B cell (primary cell): ENCODE results near the gene ST7L. TPM values are rescaled to one million over a fixed set of nuclear protein-coding genes. Genes with fewer than 3 reads are reported as not detected.
A peak's percentile ranks its signal among the peaks of the same experiment; 100 is the strongest.

Experiments
- ATAC-seq: fragments of 200-7000 bp; cut with Tn5 transposase; one replicate; pipeline ENCODE4 v1.10.0; 2021; ENCODE audit warnings: low read depth, mild to moderate bottlenecking, moderate number of reproducible peaks, moderate library complexity
- CTCF ChIA-PET: fragments of 350-600 bp; sonication (Branson Sonifier 250); formaldehyde crosslinking; loops from one replicate; lab custom pipeline; 2021; ENCODE audit warnings: antibody characterized with exemption, inconsistent platforms; lab: Charles Lee
- POLR2A ChIA-PET: fragments of 350-600 bp; sonication (Branson Sonifier 250); formaldehyde crosslinking; loops from one replicate; lab custom pipeline; 2021; ENCODE audit warnings: antibody characterized with exemption; lab: Charles Lee
- DNase-seq: peaks from one replicate; pipeline ENCODE4 v3.0.0; 2013
- H2AFZ ChIP-seq: 2 replicates; pipeline ENCODE4 v1.6.1; 2012; ENCODE audit warnings: mild to moderate bottlenecking, low read depth, low read length; ENCODE audit not compliant: insufficient read depth, poor library complexity, severe bottlenecking
- H3K27ac ChIP-seq, 2 donors: 1 replicate in 1 of 2; 2 replicates in 1 of 2; pipeline ENCODE4 v1.5.1; 2012 to 2013; ENCODE audit warnings: low read length in 2 of 2, mild to moderate bottlenecking in 2 of 2, moderate library complexity in 1 of 2
- H3K27me3 ChIP-seq, 4 experiments: fragments of 200-600 bp in 1 of 4; sonication (generic) in 1 of 4; replicated peaks in 1 of 4; 1 replicate in 2 of 4; 2 replicates in 2 of 4; pipeline versions ENCODE4 v1.6.1 to v1.7.0; 2013 to 2016; ENCODE audit warnings: low read length in 3 of 4, mild to moderate bottlenecking in 2 of 4, mixed read lengths in 1 of 4, moderate library complexity in 1 of 4; ENCODE audit not compliant: insufficient read depth in 4 of 4, control insufficient read depth in 3 of 4; ENCODE audit errors: control extremely low read depth in 1 of 4
- H3K36me3 ChIP-seq, 2 experiments: replicated peaks in 1 of 2; 1 replicate in 1 of 2; 2 replicates in 1 of 2; pipeline versions ENCODE4 v1.6.1 to v1.7.1; 2013; ENCODE audit warnings: low read length in 1 of 2; ENCODE audit not compliant: insufficient read depth in 2 of 2, control insufficient read depth in 1 of 2; ENCODE audit errors: control extremely low read depth in 1 of 2, extremely low read depth in 1 of 2
- H3K4me1 ChIP-seq, 2 donors: fragments of 200-600 bp in 1 of 2; sonication (generic) in 1 of 2; 1 replicate in 1 of 2; 2 replicates in 1 of 2; pipeline versions ENCODE4 v1.5.1 to v1.6.1; 2013 to 2017; ENCODE audit warnings: low read length in 2 of 2; ENCODE audit not compliant: control insufficient read depth in 2 of 2, insufficient read depth in 2 of 2
- H3K4me2 ChIP-seq: replicated peaks from 2 replicates; pipeline ENCODE3; 2012; ENCODE audit warnings: mild to moderate bottlenecking, low read depth, low read length; ENCODE audit not compliant: poor library complexity, severe bottlenecking
- H3K4me3 ChIP-seq, 5 experiments: fragments of 200-600 bp in 1 of 5; sonication (generic) in 1 of 5; 1 replicate in 3 of 5; 2 replicates in 2 of 5; pipeline versions ENCODE4 v1.5.1 to v1.7.0; 2011 to 2016; ENCODE audit warnings: low read length in 4 of 5, mild to moderate bottlenecking in 4 of 5, low read depth in 2 of 5, control low read depth in 1 of 5, moderate library complexity in 1 of 5; ENCODE audit not compliant: insufficient read depth in 1 of 5; ENCODE audit errors: control extremely low read depth in 1 of 5, extremely low read depth in 1 of 5
- H3K79me2 ChIP-seq: fragments of 200-600 bp; sonication (generic); one replicate; pipeline ENCODE4 v1.6.0; 2016; ENCODE audit warnings: low read length; ENCODE audit not compliant: control insufficient read depth, insufficient read depth
- H3K9ac ChIP-seq: fragments of 200-600 bp; sonication (generic); 2 replicates; pipeline ENCODE4 v1.6.1; 2017; ENCODE audit warnings: mild to moderate bottlenecking, low read length, moderate library complexity
- H3K9me3 ChIP-seq, 3 donors: one replicate each; pipeline versions ENCODE4 v1.6.1 to v1.7.1; 2013; ENCODE audit warnings: low read length in 2 of 3; ENCODE audit not compliant: control insufficient read depth in 2 of 3, insufficient read depth in 1 of 3; ENCODE audit errors: control extremely low read depth in 1 of 3
- H4K20me1 ChIP-seq: 2 replicates; pipeline ENCODE4 v1.6.0; 2012; ENCODE audit warnings: mild to moderate bottlenecking, low read length; ENCODE audit not compliant: insufficient read depth, control insufficient read depth, poor library complexity, severe bottlenecking
- H3K27ac Mint-ChIP-seq: one replicate; pipeline ENCODE4 v1.8.0; 2021; ENCODE audit warnings: mixed read lengths
- H3K27me3 Mint-ChIP-seq: one replicate; pipeline ENCODE4 v1.8.0; 2021; ENCODE audit warnings: mixed read lengths
- H3K4me1 Mint-ChIP-seq: one replicate; pipeline ENCODE4 v1.8.0; 2021; ENCODE audit warnings: mixed read lengths
- H3K4me3 Mint-ChIP-seq: one replicate; pipeline ENCODE4 v1.8.0; 2021; ENCODE audit warnings: mixed read lengths
- H3K9me3 Mint-ChIP-seq: one replicate; pipeline ENCODE4 v1.8.0; 2022; ENCODE audit warnings: mixed read lengths; ENCODE audit not compliant: insufficient read depth
- EZH2 ChIP-seq: IDR thresholded peaks from 2 replicates; pipeline ENCODE4 v1.6.1; 2012; ENCODE audit warnings: borderline replicate concordance, low read depth, mild to moderate bottlenecking, moderate library complexity, low read length; ENCODE audit not compliant: insufficient read depth, poor library complexity, severe bottlenecking
- WGBS: methylation state at CpG from one replicate; pipeline ENCODE4 v1.1.5; 2013; ENCODE audit warnings: missing lambda C conversion rate; ENCODE audit not compliant: insufficient coverage; 5-methylcytosine and 5-hydroxymethylcytosine counted together
- intact Hi-C: fragments of 100-400 bp; cut with micrococcal nuclease; formaldehyde crosslinking; loops from one replicate; pipeline ENCODE4 v1.10.0; 2022
- polyA plus RNA-seq: library from polyadenylated mRNA; depleted of rRNA; stranded (reverse); fragments of >200 nt; gene quantifications from 2 replicates; pipeline ENCODE4 v1.2.3, GENCODE V29; 2012
- total RNA-seq, 2 donors: library from RNA; stranded (reverse); fragments of 120-200 nt in 1 of 2; gene quantifications; 1 replicate in 1 of 2; 2 replicates in 1 of 2; pipeline versions ENCODE4 v1.2.3 to v1.2.4, GENCODE V29; 2013 to 2022
- TF ChIP-seq, protein P1 (sequence below): fragments of 200-600 bp; IDR thresholded peaks from one replicate; pipeline ENCODE4 v1.8.0; 2022; ENCODE audit warnings: antibody characterized with exemption, mild to moderate bottlenecking

The ST7L gene
- total and polyA plus RNA-seq, 2 donors (not counting 1 experiment from before 2014, with no cell fraction given) = 13.1 to 16.4 TPM

DNA sequence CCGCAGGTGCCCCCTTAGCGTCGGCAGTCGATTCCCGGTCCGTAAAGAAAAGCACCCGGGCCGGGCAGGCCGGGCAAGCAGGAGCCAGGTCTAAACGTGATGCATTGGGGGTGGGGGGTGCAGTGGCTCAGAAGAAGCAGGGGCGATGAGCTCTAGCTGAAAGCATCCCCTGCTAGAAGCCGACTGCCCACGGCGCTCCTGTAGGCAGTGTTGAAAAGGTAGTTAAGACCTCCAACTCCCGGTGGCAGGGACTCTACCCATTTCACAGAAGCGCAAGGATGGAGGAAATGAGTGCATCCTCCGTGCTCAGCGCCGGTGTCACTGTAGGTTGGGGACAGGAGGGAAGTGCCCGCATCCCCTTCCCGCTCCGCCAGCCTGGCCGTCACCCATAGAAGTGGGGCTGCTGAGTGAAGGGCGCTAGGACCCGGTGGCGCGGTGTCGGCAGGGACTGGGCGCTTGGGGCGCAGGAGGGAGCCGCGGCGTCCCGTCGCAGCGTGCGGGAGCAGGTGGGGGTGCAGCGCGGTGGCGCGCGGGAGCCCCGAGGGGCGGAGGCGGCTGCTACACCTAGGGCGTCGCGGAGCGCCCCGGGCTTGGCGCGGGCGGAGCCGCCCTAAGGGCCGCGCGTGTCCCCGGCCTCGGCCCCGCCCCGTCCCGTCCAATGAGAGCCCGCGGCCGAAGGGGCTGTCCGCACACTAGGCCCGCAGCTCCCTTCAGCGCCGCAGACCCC lies 110.5 kb downstream of the ST7L start, which contains the start of gene WNT2B:
TSS of gene WNT2B (plus strand) at position 688 of the 727 bp plus-strand sequence. CDS start 298 bp downstream, outside the sequence.
- peak within 1 kb of the TSS; percentile 71 for H3K9ac ChIP-seq
- peaks cover 0 to 63% (median 14%) of the 10 kb centered on the region in 4 experiments for H3K27me3 ChIP-seq
- POLR2A ChIA-PET = interaction anchor here (0.6 kb wide), 1 partner anchor 205 kb away, joined by 4 read pairs; no protein-coding TSS in a partner anchor
- H3K79me2 ChIP-seq = no peaks in the 10 kb centered on the region
- H3K4me3 ChIP-seq = peak within 1 kb of the TSS; percentile 35 to 67 (median 56)
- peak within 1 kb of the TSS; percentile 82 for H2AFZ ChIP-seq
- intact Hi-C loops = loop anchor here (1.0 to 10.0 kb wide), 3 partner anchors 42 to 166 kb away; partner anchors contain the start of genes CAPZA1, MOV10 and ST7L
- H3K9me3 Mint-ChIP-seq = no peaks in the 10 kb centered on the region
- peak; percentile 71 for DNase-seq
- H3K27me3 Mint-ChIP-seq = peaks cover 17% of the 10 kb centered on the region
- peaks cover 0 to 10% (median 0%) of the 10 kb centered on the region in 3 donors for H3K9me3 ChIP-seq
- no peak within 1 kb of the TSS for H3K27ac ChIP-seq
- CTCF ChIA-PET = interaction anchor here (0.7 to 1.6 kb wide), 3 partner anchors 46 to 211 kb away, joined by 3 to 6 read pairs (median 3); no protein-coding TSS in a partner anchor
- TF ChIP-seq, protein P1, sequence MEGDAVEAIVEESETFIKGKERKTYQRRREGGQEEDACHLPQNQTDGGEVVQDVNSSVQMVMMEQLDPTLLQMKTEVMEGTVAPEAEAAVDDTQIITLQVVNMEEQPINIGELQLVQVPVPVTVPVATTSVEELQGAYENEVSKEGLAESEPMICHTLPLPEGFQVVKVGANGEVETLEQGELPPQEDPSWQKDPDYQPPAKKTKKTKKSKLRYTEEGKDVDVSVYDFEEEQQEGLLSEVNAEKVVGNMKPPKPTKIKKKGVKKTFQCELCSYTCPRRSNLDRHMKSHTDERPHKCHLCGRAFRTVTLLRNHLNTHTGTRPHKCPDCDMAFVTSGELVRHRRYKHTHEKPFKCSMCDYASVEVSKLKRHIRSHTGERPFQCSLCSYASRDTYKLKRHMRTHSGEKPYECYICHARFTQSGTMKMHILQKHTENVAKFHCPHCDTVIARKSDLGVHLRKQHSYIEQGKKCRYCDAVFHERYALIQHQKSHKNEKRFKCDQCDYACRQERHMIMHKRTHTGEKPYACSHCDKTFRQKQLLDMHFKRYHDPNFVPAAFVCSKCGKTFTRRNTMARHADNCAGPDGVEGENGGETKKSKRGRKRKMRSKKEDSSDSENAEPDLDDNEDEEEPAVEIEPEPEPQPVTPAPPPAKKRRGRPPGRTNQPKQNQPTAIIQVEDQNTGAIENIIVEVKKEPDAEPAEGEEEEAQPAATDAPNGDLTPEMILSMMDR = no peak
- TF ChIP-seq EZH2 = no peak
- peaks cover 36 to 49% of the 10 kb centered on the region in 2 donors for H3K4me1 ChIP-seq
- peak within 1 kb of the TSS; percentile 46 for H3K27ac Mint-ChIP-seq
- H4K20me1 ChIP-seq = no peaks in the 10 kb centered on the region
- peak; percentile 63 for ATAC-seq
- peaks cover 36% of the 10 kb centered on the region for H3K4me1 Mint-ChIP-seq
- peak within 1 kb of the TSS; percentile 82 for H3K4me2 ChIP-seq
- 1% methylated on average over 68 of the region's 69 CpGs for WGBS
- H3K36me3 ChIP-seq = no peaks in the 10 kb centered on the region
- H3K4me3 Mint-ChIP-seq = peak within 1 kb of the TSS; percentile 89
